CD4-positive, alpha-beta T cell (primary cell): ENCODE measurements around the gene RAB8B. TPM values are rescaled to one million over a fixed set of nuclear protein-coding genes. Genes with fewer than 3 reads are reported as not detected.

Source experiments
- ATAC-seq: fragments of 200-7000 bp; cut with Tn5 transposase; one replicate; pipeline ENCODE4 v1.10.0; 2022; ENCODE audit warnings: mild to moderate bottlenecking; ENCODE audit not compliant: poor library complexity
- CTCF ChIA-PET: fragments of 350-600 bp; sonication (Branson Sonifier 250); formaldehyde crosslinking; loops from one replicate; lab custom pipeline; 2021; ENCODE audit warnings: antibody characterized with exemption, inconsistent platforms; lab: Charles Lee
- POLR2A ChIA-PET: fragments of 350-600 bp; sonication (Branson Sonifier 250); formaldehyde crosslinking; loops from one replicate; lab custom pipeline; 2021; ENCODE audit warnings: antibody characterized with exemption, inconsistent platforms; lab: Charles Lee
- DNase-seq, 14 experiments: peaks; one replicate each; pipeline ENCODE4 v3.0.0-alpha.2; 2013 to 2020; ENCODE audit warnings: mixed read lengths in 2 of 14
- H3K27ac ChIP-seq, 2 donors: one replicate each; pipeline versions ENCODE4 v1.5.1 to v1.7.0; 2013; ENCODE audit warnings: low read length in 2 of 2, low read depth in 1 of 2, mild to moderate bottlenecking in 1 of 2
- H3K27me3 ChIP-seq, 2 experiments: 1 replicate in 1 of 2; 2 replicates in 1 of 2; pipeline versions ENCODE4 v1.6.1 to v1.7.0; 2013; ENCODE audit warnings: low read length in 2 of 2, control low read depth in 1 of 2, mild to moderate bottlenecking in 1 of 2, moderate library complexity in 1 of 2; ENCODE audit not compliant: insufficient read depth in 2 of 2, control insufficient read depth in 1 of 2
- H3K36me3 ChIP-seq: one replicate; pipeline ENCODE4 v1.6.1; 2013; ENCODE audit warnings: low read length, control low read depth; ENCODE audit not compliant: insufficient read depth
- H3K4me1 ChIP-seq: one replicate; pipeline ENCODE4 v1.6.1; 2013; ENCODE audit warnings: low read length, control low read depth; ENCODE audit not compliant: insufficient read depth
- H3K4me3 ChIP-seq: one replicate; pipeline ENCODE4 v1.5.1; 2013; ENCODE audit warnings: mild to moderate bottlenecking, low read length, moderate library complexity
- H3K9me3 ChIP-seq, 2 experiments: 1 replicate in 1 of 2; 2 replicates in 1 of 2; pipeline versions ENCODE4 v1.6.1 to v1.7.0; 2013; ENCODE audit warnings: low read length in 2 of 2, mild to moderate bottlenecking in 2 of 2, control low read depth in 1 of 2, moderate library complexity in 1 of 2; ENCODE audit not compliant: control insufficient read depth in 1 of 2, insufficient read depth in 1 of 2
- H3K27ac Mint-ChIP-seq: one replicate; pipeline ENCODE4 v1.8.0; 2020; ENCODE audit warnings: mixed read lengths
- H3K27me3 Mint-ChIP-seq: one replicate; pipeline ENCODE4 v1.8.0; 2021; ENCODE audit warnings: mixed read lengths
- H3K36me3 Mint-ChIP-seq: one replicate; pipeline ENCODE4 v1.8.0; 2021; ENCODE audit warnings: low read depth, mixed read lengths
- H3K4me1 Mint-ChIP-seq: one replicate; pipeline ENCODE4 v1.8.0; 2021; ENCODE audit warnings: low read depth, mixed read lengths
- H3K4me3 Mint-ChIP-seq: one replicate; pipeline ENCODE4 v1.8.0; 2020; ENCODE audit warnings: mild to moderate bottlenecking, mixed read lengths
- H3K9me3 Mint-ChIP-seq: one replicate; pipeline ENCODE4 v1.8.0; 2020; ENCODE audit warnings: mixed read lengths
- intact Hi-C, 2 experiments: fragments of 100-400 bp; cut with DNase I in 1 of 2; cut with micrococcal nuclease in 1 of 2; formaldehyde crosslinking; loops; one replicate each; pipeline versions ENCODE4 v1.15.1 to v1.9.0; 2023 to 2025; cut with DNase I, micrococcal nuclease
- total RNA-seq, 174 experiments: library from RNA in 2 of 174; stranded (reverse) in 2 of 174; gene quantifications; one replicate each; pipeline ENCODE4 v1.2.3 and lab custom pipeline; 2021 to 2026
- TF ChIP-seq, protein P1 (sequence below): fragments of 200-600 bp; IDR thresholded peaks from one replicate; pipeline ENCODE4 v1.8.0; 2022; ENCODE audit warnings: antibody characterized with exemption, mild to moderate bottlenecking

RAB8B gene
- total RNA-seq, 2 experiments from 2014 or later: 74.5 to 75.2 TPM

DNA sequence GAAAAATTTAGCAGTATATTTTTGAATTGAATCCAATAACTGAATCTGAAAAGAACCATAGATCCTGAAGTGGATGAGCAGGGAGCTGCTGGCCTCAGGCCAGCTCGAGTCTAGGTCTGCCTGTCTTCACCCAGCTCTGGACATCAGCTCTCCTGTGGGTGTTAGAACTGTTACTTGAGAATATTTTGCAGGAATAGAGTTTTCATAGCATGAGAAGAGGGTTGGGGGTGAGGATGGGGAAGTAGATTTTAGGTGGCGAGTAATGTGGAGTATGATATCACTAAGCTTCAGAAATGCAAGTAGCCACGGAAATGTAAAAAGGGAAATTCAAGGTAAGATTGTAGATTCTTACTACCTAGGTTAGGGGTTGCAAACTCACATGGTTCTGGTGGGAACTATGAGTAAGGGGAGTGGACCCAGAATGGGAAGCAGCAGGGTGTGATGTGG is 6.2 kb downstream of the RAB8B start:
- Histone ChIP-seq H3K36me3 (peaks cover 4% of the 10 kb centered on the region), H3K4me1 (peaks cover 67% of the 10 kb centered on the region), H3K27ac (peak overlapping the region; percentile 86 to 94), H3K4me3 (no peak overlapping the region), H3K9me3 (no peaks in the 10 kb centered on the region), H3K27me3 (no peaks in the 10 kb centered on the region)
- peaks cover 95% of the 10 kb centered on the region for H3K4me1 Mint-ChIP-seq
- TF ChIP-seq, protein P1, sequence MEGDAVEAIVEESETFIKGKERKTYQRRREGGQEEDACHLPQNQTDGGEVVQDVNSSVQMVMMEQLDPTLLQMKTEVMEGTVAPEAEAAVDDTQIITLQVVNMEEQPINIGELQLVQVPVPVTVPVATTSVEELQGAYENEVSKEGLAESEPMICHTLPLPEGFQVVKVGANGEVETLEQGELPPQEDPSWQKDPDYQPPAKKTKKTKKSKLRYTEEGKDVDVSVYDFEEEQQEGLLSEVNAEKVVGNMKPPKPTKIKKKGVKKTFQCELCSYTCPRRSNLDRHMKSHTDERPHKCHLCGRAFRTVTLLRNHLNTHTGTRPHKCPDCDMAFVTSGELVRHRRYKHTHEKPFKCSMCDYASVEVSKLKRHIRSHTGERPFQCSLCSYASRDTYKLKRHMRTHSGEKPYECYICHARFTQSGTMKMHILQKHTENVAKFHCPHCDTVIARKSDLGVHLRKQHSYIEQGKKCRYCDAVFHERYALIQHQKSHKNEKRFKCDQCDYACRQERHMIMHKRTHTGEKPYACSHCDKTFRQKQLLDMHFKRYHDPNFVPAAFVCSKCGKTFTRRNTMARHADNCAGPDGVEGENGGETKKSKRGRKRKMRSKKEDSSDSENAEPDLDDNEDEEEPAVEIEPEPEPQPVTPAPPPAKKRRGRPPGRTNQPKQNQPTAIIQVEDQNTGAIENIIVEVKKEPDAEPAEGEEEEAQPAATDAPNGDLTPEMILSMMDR: no peak
- ChIA-PET POLR2A (interaction anchor here (1.0 to 8.1 kb wide), 10 partner anchors 8 to 147 kb away, joined by 3 to 176 read pairs (median 20); partner anchors contain the start of genes APH1B and RPS27L), CTCF (interaction anchor here (0.9 to 2.4 kb wide), 6 partner anchors 8 to 148 kb away, joined by 3 to 8 read pairs (median 4); no protein-coding TSS in a partner anchor)
- H3K27me3 Mint-ChIP-seq: no peaks in the 10 kb centered on the region
- no peaks in the 10 kb centered on the region for H3K9me3 Mint-ChIP-seq
- H3K4me3 Mint-ChIP-seq: peak overlapping the region; percentile 68
- H3K27ac Mint-ChIP-seq: peak overlapping the region; percentile 95
- DNase-seq (no peak), ATAC-seq (no peak)
- peaks cover 20% of the 10 kb centered on the region for H3K36me3 Mint-ChIP-seq
- intact Hi-C loops: loop anchor here (2.0 to 10.0 kb wide), 3 partner anchors 15 to 409 kb away; partner anchors contain the start of gene USP3 (in 1 of the 2)

DNA sequence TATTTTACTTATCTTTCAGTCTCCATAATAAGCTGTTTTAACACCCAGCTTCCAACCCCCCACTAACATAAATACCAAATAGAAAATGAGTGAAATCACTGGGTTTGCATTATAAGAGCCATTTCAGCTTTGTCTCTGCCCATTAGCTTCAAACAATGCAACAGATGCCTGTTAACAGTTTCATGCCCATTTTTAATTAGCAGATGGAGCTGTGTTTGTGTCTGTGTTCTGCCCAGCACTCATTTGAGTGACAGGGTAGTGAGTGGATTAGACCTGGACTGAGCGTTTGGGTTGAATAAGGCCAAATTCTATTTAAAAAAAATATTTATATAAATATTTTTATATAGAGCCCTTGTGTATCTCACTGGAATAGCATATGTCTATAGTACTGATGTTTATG is 7.4 kb downstream of the RAB8B start:
- Mint-ChIP-seq H3K4me1 (peaks cover 94% of the 10 kb centered on the region), H3K36me3 (peaks cover 25% of the 10 kb centered on the region), H3K27ac (peak overlapping the region; percentile 95), H3K9me3 (no peaks in the 10 kb centered on the region), H3K4me3 (peak overlapping the region; percentile 68), H3K27me3 (no peaks in the 10 kb centered on the region)
- TF ChIP-seq, protein P1: no peak
- DNase-seq (no peak), ATAC-seq (no peak)
- Histone ChIP-seq H3K4me3 (no peak overlapping the region), H3K27ac (peak overlapping the region in 1 of 2 donors; percentile 20), H3K4me1 (peaks cover 77% of the 10 kb centered on the region), H3K9me3 (no peaks in the 10 kb centered on the region), H3K36me3 (peaks cover 4% of the 10 kb centered on the region), H3K27me3 (no peaks in the 10 kb centered on the region)
- ChIA-PET POLR2A (interaction anchor here (1.2 to 8.1 kb wide), 10 partner anchors 15 to 148 kb away, joined by 3 to 176 read pairs (median 11); partner anchors contain the start of genes APH1B and RPS27L), CTCF (interaction anchor here (1.0 kb wide), 1 partner anchor 21 kb away, joined by 3 read pairs; no protein-coding TSS in a partner anchor)
- intact Hi-C loops: loop anchor here (10.0 kb wide), 2 partner anchors 308 to 408 kb away; partner anchors contain the start of gene USP3 (in 1 of the 2)

DNA sequence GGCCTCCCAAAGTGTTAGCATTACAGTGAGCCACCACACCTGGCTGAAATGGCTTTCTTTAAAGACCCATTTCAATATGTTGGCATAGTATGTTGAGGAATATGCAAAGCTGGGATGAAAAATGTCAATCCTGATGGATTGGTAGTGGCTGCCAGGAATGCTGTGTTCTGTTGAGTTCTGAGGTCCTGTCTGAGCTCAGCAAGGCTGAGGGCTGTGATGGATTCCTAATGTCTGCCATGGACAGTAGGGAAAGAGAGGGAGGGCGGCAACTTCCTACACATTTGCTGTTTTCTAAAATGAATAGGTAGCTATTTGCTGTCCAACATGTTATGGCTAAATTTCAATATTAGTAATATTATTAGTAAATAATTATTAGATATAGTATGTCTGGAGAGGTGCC is 8.2 kb downstream of the RAB8B start:
- POLR2A ChIA-PET: interaction anchor here (1.2 to 8.1 kb wide), 4 partner anchors 13 to 80 kb away, joined by 3 to 176 read pairs (median 16); partner anchors contain the start of gene APH1B
- TF ChIP-seq, protein P1: no peak
- H3K9me3 Mint-ChIP-seq: no peaks in the 10 kb centered on the region
- H3K27me3 Mint-ChIP-seq: no peaks in the 10 kb centered on the region
- H3K27ac ChIP-seq: peak overlapping the region in 1 of 2 donors; percentile 14
- DNase-seq (no peak), ATAC-seq (no peak)
- H3K27ac Mint-ChIP-seq: peak overlapping the region; percentile 95
- no peak overlapping the region for H3K4me3 ChIP-seq
- no peak overlapping the region for H3K4me3 Mint-ChIP-seq
- H3K9me3 ChIP-seq: no peaks in the 10 kb centered on the region
- CTCF ChIA-PET: interaction anchor here (0.7 kb wide), 1 partner anchor 31 kb away, joined by 3 read pairs; no protein-coding TSS in a partner anchor
- H3K36me3 ChIP-seq: peaks cover 4% of the 10 kb centered on the region
- H3K4me1 Mint-ChIP-seq: peaks cover 92% of the 10 kb centered on the region
- H3K36me3 Mint-ChIP-seq: peaks cover 30% of the 10 kb centered on the region
- H3K27me3 ChIP-seq: no peaks in the 10 kb centered on the region
- intact Hi-C loops: loop anchor here (10.0 kb wide), 2 partner anchors 307 to 407 kb away; partner anchors contain the start of gene USP3 (in 1 of the 2)
- peaks cover 78% of the 10 kb centered on the region for H3K4me1 ChIP-seq
